Esophagus squamous epithelium (tissue), 5 donors: ENCODE data around the gene PRR36. TPM values are rescaled to one million over a fixed set of nuclear protein-coding genes. Genes with fewer than 3 reads are reported as not detected.

Experiments used
- DNase-seq: peaks from one replicate; lab custom pipeline; 2025; lab: John Stamatoyannopoulos, UW
- H3K27ac ChIP-seq, 4 donors: fragments of 200-600 bp; sonication (generic); one replicate each; pipeline ENCODE4 v1.5.1; 2016 to 2019; ENCODE audit warnings: mild to moderate bottlenecking in 1 of 4
- H3K27me3 ChIP-seq, 4 donors: fragments of 200-600 bp; sonication (generic); 1 replicate in 3 of 4; 2 replicates in 1 of 4; pipeline versions ENCODE4 v1.5.1 to v1.6.0; 2017 to 2021; ENCODE audit warnings: antibody characterized with exemption in 1 of 4
- H3K36me3 ChIP-seq, 3 donors: fragments of 200-600 bp; sonication (generic); one replicate each; pipeline ENCODE4 v1.5.1; 2016 to 2019
- H3K4me1 ChIP-seq, 3 donors: fragments of 200-600 bp; sonication (generic); one replicate each; pipeline ENCODE4 v1.5.1; 2017 to 2019
- H3K4me3 ChIP-seq, 4 donors: fragments of 200-600 bp; sonication (generic); 1 replicate in 3 of 4; 2 replicates in 1 of 4; pipeline ENCODE4 v1.5.1; 2016 to 2019; ENCODE audit warnings: mild to moderate bottlenecking in 2 of 4, moderate library complexity in 1 of 4
- H3K9me3 ChIP-seq, 3 donors: fragments of 200-600 bp; sonication (generic); one replicate each; pipeline ENCODE4 v1.5.1; 2016 to 2019
- POLR2A ChIP-seq, 4 donors: fragments of 450-650 bp; IDR thresholded peaks; one replicate each; pipeline ENCODE4 v1.6.1; 2017; ENCODE audit warnings: antibody characterized with exemption in 4 of 4, mild to moderate bottlenecking in 4 of 4, moderate library complexity in 3 of 4
- WGBS, 2 donors: methylation state at CpG; one replicate each; pipeline ENCODE4 v1.1.5; 2018; 5-methylcytosine and 5-hydroxymethylcytosine counted together
- intact Hi-C: fragments of 100-400 bp; cut with DNase I; formaldehyde crosslinking; loops from one replicate; pipeline ENCODE4 v1.15.0; 2022
- total RNA-seq, 4 donors: library from RNA; depleted of rRNA; stranded (reverse); fragments of >200 nt; gene quantifications; one replicate each; pipeline ENCODE4 v1.1.0, GENCODE V29; 2016
- TF ChIP-seq, protein P1 (sequence below), 6 experiments: fragments of 450-650 bp in 4 of 6; fragments of 200-600 bp in 2 of 6; sonication (generic) in 2 of 6; IDR thresholded peaks; one replicate each; pipeline ENCODE4 v1.5.1; 2016 to 2019; ENCODE audit warnings: antibody characterized with exemption in 6 of 6, mild to moderate bottlenecking in 4 of 6, moderate library complexity in 4 of 6
- donor health status: DM: yes; HTN: yes; CAD: no.

Gene PRR36
- total RNA-seq, 4 donors from 2014 or later = 0.35 to 0.57 TPM; not detected in 2

- Histone ChIP-seq H3K27ac (no peak overlapping the region), H3K4me3 (no peak overlapping the region), H3K36me3 (no peaks in the 10 kb centered on the region), H3K27me3 (peaks cover 0 to 22% (median 0%) of the 10 kb centered on the region in 4 donors), H3K9me3 (no peaks in the 10 kb centered on the region), H3K4me1 (peaks cover 2 to 3% (median 2%) of the 10 kb centered on the region in 3 donors)
- intact Hi-C loops = no loop called here
- no peak for DNase-seq
- 57 to 76% methylated on average over 3 to 4 of the region's 4 CpGs for WGBS, 2 donors
- TF ChIP-seq, protein P1, sequence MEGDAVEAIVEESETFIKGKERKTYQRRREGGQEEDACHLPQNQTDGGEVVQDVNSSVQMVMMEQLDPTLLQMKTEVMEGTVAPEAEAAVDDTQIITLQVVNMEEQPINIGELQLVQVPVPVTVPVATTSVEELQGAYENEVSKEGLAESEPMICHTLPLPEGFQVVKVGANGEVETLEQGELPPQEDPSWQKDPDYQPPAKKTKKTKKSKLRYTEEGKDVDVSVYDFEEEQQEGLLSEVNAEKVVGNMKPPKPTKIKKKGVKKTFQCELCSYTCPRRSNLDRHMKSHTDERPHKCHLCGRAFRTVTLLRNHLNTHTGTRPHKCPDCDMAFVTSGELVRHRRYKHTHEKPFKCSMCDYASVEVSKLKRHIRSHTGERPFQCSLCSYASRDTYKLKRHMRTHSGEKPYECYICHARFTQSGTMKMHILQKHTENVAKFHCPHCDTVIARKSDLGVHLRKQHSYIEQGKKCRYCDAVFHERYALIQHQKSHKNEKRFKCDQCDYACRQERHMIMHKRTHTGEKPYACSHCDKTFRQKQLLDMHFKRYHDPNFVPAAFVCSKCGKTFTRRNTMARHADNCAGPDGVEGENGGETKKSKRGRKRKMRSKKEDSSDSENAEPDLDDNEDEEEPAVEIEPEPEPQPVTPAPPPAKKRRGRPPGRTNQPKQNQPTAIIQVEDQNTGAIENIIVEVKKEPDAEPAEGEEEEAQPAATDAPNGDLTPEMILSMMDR (IDR thresholded peaks at IDR 0.05) = no peak
- no peak for TF ChIP-seq POLR2A (IDR thresholded peaks at IDR 0.05)
These were observed 8.9 kb upstream of the PRR36 start for GRCh38 chr19:7883105-7883504.

GRCh38 chr19:7881910-7882309 is 7.7 kb upstream of the PRR36 start:
- intact Hi-C loops = no loop called here
- H3K9me3 ChIP-seq = no peaks in the 10 kb centered on the region
- peaks cover 0 to 16% (median 0%) of the 10 kb centered on the region in 4 donors for H3K27me3 ChIP-seq
- no peaks in the 10 kb centered on the region for H3K36me3 ChIP-seq
- no peak for DNase-seq
- H3K4me3 ChIP-seq = no peak overlapping the region
- no peak overlapping the region for H3K27ac ChIP-seq
- no peaks in the 10 kb centered on the region for H3K4me1 ChIP-seq
- no peak for TF ChIP-seq POLR2A (IDR thresholded peaks at IDR 0.05)
- TF ChIP-seq, protein P1 (IDR thresholded peaks at IDR 0.05) = no peak
- 86 to 88% methylated on average over 3 of the region's 3 CpGs for WGBS, 2 donors

- Histone ChIP-seq H3K36me3 (no peaks in the 10 kb centered on the region), H3K27ac (no peak overlapping the region), H3K4me1 (peaks cover 0 to 2% (median 0%) of the 10 kb centered on the region in 3 donors), H3K4me3 (no peak overlapping the region), H3K9me3 (no peaks in the 10 kb centered on the region), H3K27me3 (peaks cover 0 to 29% (median 2%) of the 10 kb centered on the region in 4 donors)
- intact Hi-C loops = no loop called here
- no peak for DNase-seq
- 81 to 88% methylated on average over 18 of the region's 19 CpGs for WGBS, 2 donors
- TF ChIP-seq, protein P1 (IDR thresholded peaks at IDR 0.05) = no peak
- TF ChIP-seq POLR2A (IDR thresholded peaks at IDR 0.05) = no peak
These were observed 5.6 kb upstream of the PRR36 start for GRCh38 chr19:7879836-7880235.

DNA sequence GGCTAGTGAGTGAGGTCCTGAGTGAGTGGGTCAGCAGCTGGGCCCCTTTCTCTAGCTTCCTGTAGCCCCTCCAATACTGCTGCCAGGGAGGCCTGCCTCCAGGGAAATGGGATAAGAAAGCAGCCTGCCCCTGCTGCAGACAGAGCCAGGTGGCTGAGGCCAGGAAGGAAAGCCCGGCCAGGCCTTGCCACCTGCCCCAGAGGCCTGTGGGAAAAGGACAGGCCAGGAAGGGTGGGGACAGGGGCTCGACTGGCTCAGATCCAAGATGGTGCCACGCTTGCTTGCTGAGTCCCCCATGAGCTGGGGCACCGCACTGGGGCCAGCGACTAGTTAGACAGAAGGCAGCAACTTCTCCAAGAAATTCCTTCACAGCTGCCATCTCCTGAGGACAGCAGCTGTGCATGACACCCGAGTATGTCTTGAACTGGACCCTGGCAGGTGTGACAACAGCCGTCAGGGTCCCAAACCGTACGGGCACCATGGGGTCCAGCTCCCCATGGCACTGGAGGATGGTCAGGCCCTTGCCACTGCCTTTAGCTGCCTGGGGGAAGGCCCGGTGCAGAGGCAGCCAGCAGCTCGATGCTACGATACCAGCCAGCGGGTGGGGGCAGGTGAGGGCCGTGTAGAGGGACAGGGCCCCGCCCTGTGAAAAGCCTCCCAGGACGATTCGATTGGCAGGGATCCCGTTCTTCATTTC is 5.1 kb upstream of the PRR36 start:
- TF ChIP-seq, protein P1 (IDR thresholded peaks at IDR 0.05) = no peak
- no peak for TF ChIP-seq POLR2A (IDR thresholded peaks at IDR 0.05)
- no peaks in the 10 kb centered on the region for H3K9me3 ChIP-seq
- peaks cover 0 to 35% (median 5%) of the 10 kb centered on the region in 4 donors for H3K27me3 ChIP-seq
- H3K4me1 ChIP-seq = peaks cover 0 to 7% (median 2%) of the 10 kb centered on the region in 3 donors
- no peak for DNase-seq
- intact Hi-C loops = no loop called here
- WGBS, 2 donors = 62 to 80% methylated on average over 3 to 5 of the region's 18 CpGs
- no peak overlapping the region for H3K27ac ChIP-seq
- H3K36me3 ChIP-seq = no peaks in the 10 kb centered on the region
- H3K4me3 ChIP-seq = no peak overlapping the region

- H3K27me3 ChIP-seq = peaks cover 10 to 54% (median 20%) of the 10 kb centered on the region in 4 donors
- H3K4me1 ChIP-seq = peaks cover 8 to 27% (median 10%) of the 10 kb centered on the region in 3 donors
- TF ChIP-seq, protein P1 (IDR thresholded peaks at IDR 0.05) = no peak
- no peak for TF ChIP-seq POLR2A (IDR thresholded peaks at IDR 0.05)
- intact Hi-C loops = no loop called here
- no peak for DNase-seq
- no peak overlapping the region for H3K27ac ChIP-seq
- WGBS, 2 donors = 47 to 67% methylated on average over 6 of the region's 6 CpGs
- H3K36me3 ChIP-seq = no peaks in the 10 kb centered on the region
- no peaks in the 10 kb centered on the region for H3K9me3 ChIP-seq
- H3K4me3 ChIP-seq = no peak overlapping the region
These were observed 3.2 kb upstream of the PRR36 start for GRCh38 chr19:7877249-7877836.
